H9 (cell line): ENCODE measurements around the gene RBMS2. TPM values are rescaled to one million over a fixed set of nuclear protein-coding genes. Genes with fewer than 3 reads are reported as not detected.

Source experiments
- DNase-seq: peaks from one replicate; pipeline ENCODE4 v3.0.0-alpha.2; 2017
- H2AFZ ChIP-seq: one replicate; pipeline ENCODE4 v1.6.1; 2013; ENCODE audit warnings: mild to moderate bottlenecking, low read length, control low read depth, moderate library complexity
- H2AK5ac ChIP-seq: 2 replicates; pipeline ENCODE4 v1.6.1; 2013; ENCODE audit warnings: low read length, control low read depth, mixed read lengths; ENCODE audit not compliant: insufficient read length
- H2BK120ac ChIP-seq: one replicate; pipeline ENCODE4 v1.6.1; 2013; ENCODE audit warnings: low read depth, mild to moderate bottlenecking, low read length, control low read depth, inconsistent platforms; ENCODE audit not compliant: poor library complexity, severe bottlenecking
- H2BK12ac ChIP-seq: 2 replicates; pipeline ENCODE4 v1.6.1; 2013; ENCODE audit warnings: low read length, control low read depth, mixed read lengths, low read depth; ENCODE audit not compliant: insufficient read length
- H2BK15ac ChIP-seq: 2 replicates; pipeline ENCODE4 v1.6.1; 2013; ENCODE audit warnings: low read depth, low read length, control low read depth
- H2BK20ac ChIP-seq: one replicate; pipeline ENCODE4 v1.6.1; 2013; ENCODE audit warnings: low read depth, mild to moderate bottlenecking, low read length, control low read depth, inconsistent platforms; ENCODE audit not compliant: poor library complexity, severe bottlenecking
- H2BK5ac ChIP-seq: 2 replicates; pipeline ENCODE4 v1.6.1; 2013; ENCODE audit warnings: low read length, control low read depth, mixed read lengths; ENCODE audit not compliant: insufficient read length
- H3K14ac ChIP-seq: 2 replicates; pipeline ENCODE4 v1.6.1; 2013; ENCODE audit warnings: low read length, control low read depth; ENCODE audit not compliant: insufficient read depth
- H3K18ac ChIP-seq: 2 replicates; pipeline ENCODE4 v1.6.1; 2013; ENCODE audit warnings: low read depth, mild to moderate bottlenecking, mixed read lengths, low read length, control low read depth; ENCODE audit not compliant: insufficient read length
- H3K23ac ChIP-seq: 2 replicates; pipeline ENCODE4 v1.6.1; 2013; ENCODE audit warnings: low read length, control low read depth, mixed read lengths, low read depth; ENCODE audit not compliant: insufficient read length
- H3K23me2 ChIP-seq: 2 replicates; pipeline ENCODE4 v1.6.1; 2013; ENCODE audit warnings: low read depth, mild to moderate bottlenecking, mixed read lengths, low read length, control low read depth; ENCODE audit not compliant: insufficient read length, poor library complexity, severe bottlenecking
- H3K27ac ChIP-seq: 2 replicates; pipeline ENCODE4 v1.5.1; 2013; ENCODE audit warnings: low read length, control low read depth, mixed read lengths, low read depth; ENCODE audit not compliant: insufficient read length
- H3K27me3 ChIP-seq: 2 replicates; pipeline ENCODE4 v1.6.1; 2013; ENCODE audit warnings: low read length, control low read depth, inconsistent platforms; ENCODE audit not compliant: insufficient read depth
- H3K4ac ChIP-seq: 2 replicates; pipeline ENCODE4 v1.6.1; 2013; ENCODE audit warnings: low read depth, mild to moderate bottlenecking, control low read depth, inconsistent platforms, low read length, moderate library complexity
- H3K4me1 ChIP-seq: 2 replicates; pipeline ENCODE4 v1.6.1; 2013; ENCODE audit warnings: low read length, control low read depth, inconsistent platforms; ENCODE audit not compliant: insufficient read depth
- H3K4me2 ChIP-seq: 2 replicates; pipeline ENCODE4 v1.6.1; 2013; ENCODE audit warnings: low read length, control low read depth, mixed read lengths; ENCODE audit not compliant: insufficient read length, insufficient read depth
- H3K56ac ChIP-seq: 2 replicates; pipeline ENCODE4 v1.6.1; 2013; ENCODE audit warnings: low read depth, mild to moderate bottlenecking, mixed read lengths, low read length, control low read depth; ENCODE audit not compliant: insufficient read length
- H3K79me1 ChIP-seq: 2 replicates; pipeline ENCODE4 v1.6.1; 2013; ENCODE audit warnings: low read depth, mild to moderate bottlenecking, moderate library complexity, low read length, control low read depth, inconsistent platforms; ENCODE audit not compliant: insufficient read depth, poor library complexity, severe bottlenecking
- H3K79me2 ChIP-seq: 2 replicates; pipeline ENCODE4 v1.6.1; 2013; ENCODE audit warnings: low read length, control low read depth, inconsistent platforms; ENCODE audit not compliant: insufficient read depth
- H3K9ac ChIP-seq: 2 replicates; pipeline ENCODE4 v1.6.1; 2013; ENCODE audit warnings: low read length, control low read depth, mixed read lengths; ENCODE audit not compliant: insufficient read length; ENCODE audit errors: extremely low read depth
- H3K9me3 ChIP-seq: one replicate; pipeline ENCODE4 v1.6.1; 2013; ENCODE audit warnings: low read depth, low read length, inconsistent platforms; ENCODE audit not compliant: control insufficient read depth
- H3T11ph ChIP-seq: one replicate; pipeline ENCODE4 v1.6.1; 2013; ENCODE audit warnings: mild to moderate bottlenecking, low read length, control low read depth, inconsistent platforms
- H4K20me1 ChIP-seq: one replicate; pipeline ENCODE4 v1.6.1; 2013; ENCODE audit not compliant: control insufficient read depth, insufficient read length, insufficient read depth
- H4K5ac ChIP-seq: 2 replicates; pipeline ENCODE4 v1.6.1; 2013; ENCODE audit warnings: low read depth, mild to moderate bottlenecking, mixed read lengths, low read length, control low read depth; ENCODE audit not compliant: insufficient read length
- H4K8ac ChIP-seq: replicated peaks from 2 replicates; pipeline ENCODE4 v1.6.1; 2013; ENCODE audit warnings: low read length, control low read depth, mixed read lengths, low read depth; ENCODE audit not compliant: insufficient read length
- H4K91ac ChIP-seq: 2 replicates; pipeline ENCODE4 v1.6.1; 2013; ENCODE audit warnings: low read depth, mild to moderate bottlenecking, moderate library complexity, mixed read lengths, low read length, control low read depth; ENCODE audit not compliant: insufficient read length
- H3K27ac Mint-ChIP-seq, 3 experiments: 2 replicates in 2 of 3; 3 replicates in 1 of 3; pipeline ENCODE4 v1.8.0; 2020 to 2021; ENCODE audit warnings: mixed read lengths in 3 of 3, mild to moderate bottlenecking in 1 of 3, moderate library complexity in 1 of 3
- H3K27me3 Mint-ChIP-seq: 2 replicates; pipeline ENCODE4 v1.8.0; 2021; ENCODE audit warnings: low read depth, mild to moderate bottlenecking, moderate library complexity, mixed read lengths
- H3K36me3 Mint-ChIP-seq, 3 experiments: 2 replicates in 2 of 3; 3 replicates in 1 of 3; pipeline ENCODE4 v1.8.0; 2020 to 2021; ENCODE audit warnings: low read depth in 3 of 3, mixed read lengths in 3 of 3; ENCODE audit not compliant: insufficient read depth in 1 of 3
- H3K4me1 Mint-ChIP-seq, 2 experiments: 2 replicates each; pipeline ENCODE4 v1.8.0; 2020; ENCODE audit warnings: mixed read lengths in 2 of 2
- H3K4me3 Mint-ChIP-seq, 2 experiments: 2 replicates in 1 of 2; 3 replicates in 1 of 2; pipeline ENCODE4 v1.8.0; 2020 to 2021; ENCODE audit warnings: mild to moderate bottlenecking in 2 of 2, mixed read lengths in 2 of 2, moderate library complexity in 1 of 2
- H3K9me3 Mint-ChIP-seq, 2 experiments: 2 replicates in 1 of 2; 3 replicates in 1 of 2; pipeline ENCODE4 v1.8.0; 2020; ENCODE audit warnings: mild to moderate bottlenecking in 2 of 2, mixed read lengths in 2 of 2, moderate library complexity in 1 of 2
- WGBS: extraction: QIAGEN DNeasy Blood & Tissue Kit; methylation state at CpG from one replicate; pipeline ENCODE4 v1.1.7; 2013; ENCODE audit warnings: missing lambda C conversion rate, low lambda C conversion rate, mixed read lengths; ENCODE audit not compliant: insufficient read length; ENCODE audit errors: extremely low coverage; 5-methylcytosine and 5-hydroxymethylcytosine counted together
- total RNA-seq: library from RNA; stranded (reverse); gene quantifications from 2 replicates; pipeline ENCODE4 v1.2.1, GENCODE V29; 2021
- TF ChIP-seq, protein P1 (sequence below): fragments of 200-600 bp; sonication (generic); conservative IDR thresholded peaks from 3 replicates; pipeline ENCODE4 v1.8.0; 2021; ENCODE audit warnings: antibody characterized with exemption, mild to moderate bottlenecking

The RBMS2 gene
- total RNA-seq, 1 experiment from 2014 or later: 9.5 TPM

DNA sequence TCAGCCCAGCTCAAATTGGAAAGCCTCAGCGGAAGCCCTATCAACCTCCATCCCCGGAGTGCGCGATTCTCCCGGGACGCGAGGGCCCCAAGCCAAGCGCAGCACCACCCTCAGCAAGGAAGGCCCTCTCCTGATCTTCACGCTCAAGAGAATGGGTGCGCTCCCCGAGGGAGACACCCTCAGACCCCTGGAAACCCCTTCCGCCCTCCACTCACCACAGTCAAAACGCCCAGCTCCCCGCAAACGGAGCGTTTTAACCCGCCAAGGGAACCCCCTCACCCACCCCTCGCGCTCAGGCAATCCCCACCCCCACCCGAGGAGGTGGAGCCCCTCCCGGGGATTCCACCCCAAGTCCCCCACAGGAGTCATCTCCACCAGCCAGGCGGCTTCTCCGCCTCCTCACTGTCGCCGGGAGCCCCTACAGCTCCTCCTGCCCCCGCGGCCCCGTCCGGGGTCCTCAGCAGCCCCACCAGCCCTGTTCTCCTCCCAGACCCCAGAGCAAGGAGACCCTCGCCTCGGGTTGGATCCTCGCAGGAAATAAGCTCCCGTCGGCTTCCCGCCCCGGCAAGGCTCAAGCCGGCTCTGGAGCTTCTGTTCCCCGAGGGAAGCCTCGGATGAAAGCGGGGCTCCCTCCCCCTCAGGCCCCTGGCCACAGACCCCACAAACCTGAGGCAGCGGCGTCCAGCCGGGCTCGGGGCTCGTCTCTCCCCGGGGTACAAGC, 108.0 kb downstream of the RBMS2 start:
- Mint-ChIP-seq H3K27me3 (no peaks in the 10 kb centered on the region), H3K9me3 (peaks cover 0 to 5% of the 10 kb centered on the region in 2 experiments; a peak in 2 of 5 replicates), H3K36me3 (peaks cover 2 to 17% (median 13%) of the 10 kb centered on the region in 3 experiments; a peak in 5 of 7 replicates), H3K4me1 (peaks cover 45 to 51% of the 10 kb centered on the region in 2 experiments), H3K4me3 (peak overlapping the region; percentile 97 to 98), H3K27ac (peak overlapping the region; percentile 4 to 38 (median 37); a peak in 6 of 7 replicates)
- TF ChIP-seq, protein P1, sequence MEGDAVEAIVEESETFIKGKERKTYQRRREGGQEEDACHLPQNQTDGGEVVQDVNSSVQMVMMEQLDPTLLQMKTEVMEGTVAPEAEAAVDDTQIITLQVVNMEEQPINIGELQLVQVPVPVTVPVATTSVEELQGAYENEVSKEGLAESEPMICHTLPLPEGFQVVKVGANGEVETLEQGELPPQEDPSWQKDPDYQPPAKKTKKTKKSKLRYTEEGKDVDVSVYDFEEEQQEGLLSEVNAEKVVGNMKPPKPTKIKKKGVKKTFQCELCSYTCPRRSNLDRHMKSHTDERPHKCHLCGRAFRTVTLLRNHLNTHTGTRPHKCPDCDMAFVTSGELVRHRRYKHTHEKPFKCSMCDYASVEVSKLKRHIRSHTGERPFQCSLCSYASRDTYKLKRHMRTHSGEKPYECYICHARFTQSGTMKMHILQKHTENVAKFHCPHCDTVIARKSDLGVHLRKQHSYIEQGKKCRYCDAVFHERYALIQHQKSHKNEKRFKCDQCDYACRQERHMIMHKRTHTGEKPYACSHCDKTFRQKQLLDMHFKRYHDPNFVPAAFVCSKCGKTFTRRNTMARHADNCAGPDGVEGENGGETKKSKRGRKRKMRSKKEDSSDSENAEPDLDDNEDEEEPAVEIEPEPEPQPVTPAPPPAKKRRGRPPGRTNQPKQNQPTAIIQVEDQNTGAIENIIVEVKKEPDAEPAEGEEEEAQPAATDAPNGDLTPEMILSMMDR: no peak
- peaks cover 14% of the 10 kb centered on the region; the same call in 1 of the 2 replicates for H3K4me1 ChIP-seq
- peaks cover 2% of the 10 kb centered on the region for H3K79me1 ChIP-seq
- H3K27me3 ChIP-seq: no peaks in the 10 kb centered on the region
- peak overlapping the region; percentile 98 for H3K4me2 ChIP-seq
- H3K14ac ChIP-seq: peak overlapping the region; percentile 75; the same call in 1 of the 2 replicates
- H3K9me3 ChIP-seq: no peaks in the 10 kb centered on the region
- no peak overlapping the region for H2BK5ac ChIP-seq
- H2BK15ac ChIP-seq: no peak overlapping the region
- no peak overlapping the region for H2AK5ac ChIP-seq
- no peak overlapping the region for H3K23ac ChIP-seq
- peaks cover 16% of the 10 kb centered on the region for H3K23me2 ChIP-seq
- no peak overlapping the region for H3K4ac ChIP-seq
- no peak overlapping the region for H3T11ph ChIP-seq
- no peak overlapping the region for H2BK12ac ChIP-seq
- no peak overlapping the region for H4K91ac ChIP-seq
- no CpG with 5 or more reads among the region's 46 CpGs for WGBS
- H4K20me1 ChIP-seq: no peaks in the 10 kb centered on the region
- no peak overlapping the region for H2AFZ ChIP-seq
- H3K9ac ChIP-seq: peak overlapping the region; percentile 77
- DNase-seq: no peak
- no peak overlapping the region for H3K56ac ChIP-seq
- H2BK20ac ChIP-seq: no peak overlapping the region
- H2BK120ac ChIP-seq: no peak overlapping the region
- peak overlapping the region; percentile 42 for H3K18ac ChIP-seq
- H3K79me2 ChIP-seq: peaks cover 23% of the 10 kb centered on the region; the same call in 1 of the 2 replicates
- no peak overlapping the region for H4K8ac ChIP-seq
- no peak overlapping the region for H4K5ac ChIP-seq
- no peak overlapping the region for H3K27ac ChIP-seq
